Activated naive CD8-positive, alpha-beta T cell treated with anti-CD3 and anti-CD28 coated beads, Interleukin-2, amount 10 ng/mL, durations not matched to agents 7 days and 5 days (primary cell): ENCODE results near the gene DLX4. TPM values are rescaled to one million over a fixed set of nuclear protein-coding genes. Genes with fewer than 3 reads are reported as not detected.

Experiments used
- ATAC-seq: fragments of 150-1000 bp; cut with Tn5 transposase; one replicate; pipeline ENCODE4 v1.10.0; 2021; ENCODE audit warnings: low read depth, moderate library complexity
- POLR2A ChIA-PET: fragments of 350-600 bp; sonication (Branson Sonifier 250); formaldehyde crosslinking; loops from one replicate; lab custom pipeline; 2021; ENCODE audit warnings: antibody characterized with exemption; lab: Charles Lee
- DNase-seq: peaks from one replicate; pipeline ENCODE4 v3.0.0; 2021
- H3K27ac Mint-ChIP-seq: one replicate; pipeline ENCODE4 v1.8.0; 2022; ENCODE audit warnings: mild to moderate bottlenecking, mixed read lengths
- H3K27me3 Mint-ChIP-seq: one replicate; pipeline ENCODE4 v1.8.0; 2022; ENCODE audit warnings: mild to moderate bottlenecking, moderate library complexity, mixed read lengths
- H3K36me3 Mint-ChIP-seq: one replicate; pipeline ENCODE4 v1.8.0; 2021; ENCODE audit warnings: mild to moderate bottlenecking, mixed read lengths
- H3K4me1 Mint-ChIP-seq: one replicate; pipeline ENCODE4 v1.8.0; 2021; ENCODE audit warnings: mixed read lengths
- H3K4me3 Mint-ChIP-seq: one replicate; pipeline ENCODE4 v1.8.0; 2022; ENCODE audit warnings: mild to moderate bottlenecking, moderate library complexity, mixed read lengths
- H3K9me3 Mint-ChIP-seq: one replicate; pipeline ENCODE4 v1.8.0; 2021; ENCODE audit warnings: mixed read lengths
- total RNA-seq, 2 experiments: library from RNA; stranded (reverse); gene quantifications; one replicate each; pipeline ENCODE4 v1.2.3, GENCODE V29; 2021

DLX4 gene
- under 1 TPM; 0.60 to 0.69 TPM for total RNA-seq

GRCh38 chr17:49969134-49969759, at the start of gene DLX4:
Gene DLX4, plus strand, starts transcription at chr17:49969190. Its CDS starts 279 bp downstream, at chr17:49969469.
- Mint-ChIP-seq H3K4me1 (peaks cover 26% of the 10 kb centered on the region), H3K4me3 (peak within 1 kb of the TSS; percentile 85), H3K9me3 (no peaks in the 10 kb centered on the region), H3K27me3 (peaks cover 88% of the 10 kb centered on the region), H3K36me3 (no peaks in the 10 kb centered on the region), H3K27ac (peak within 1 kb of the TSS; percentile 63)
- POLR2A ChIA-PET: no interaction called here
- ATAC-seq (no peak), DNase-seq (no peak)

GRCh38 chr17:49920030-49920769, 48.8 kb upstream of the DLX4 start:
- ATAC-seq: no peak
- no peaks in the 10 kb centered on the region for H3K36me3 Mint-ChIP-seq

GRCh38 chr17:49922095-49922494, 46.9 kb upstream of the DLX4 start:
- Mint-ChIP-seq H3K4me3 (no peak overlapping the region), H3K4me1 (no peaks in the 10 kb centered on the region), H3K27me3 (peaks cover 15% of the 10 kb centered on the region), H3K27ac (peak overlapping the region; percentile 30), H3K36me3 (no peaks in the 10 kb centered on the region), H3K9me3 (no peaks in the 10 kb centered on the region)
- POLR2A ChIA-PET: no interaction called here
- ATAC-seq (no peak), DNase-seq (no peak)

More at GRCh38 chr17:49920030-49920769, 48.8 kb upstream of the DLX4 start:
- Mint-ChIP-seq H3K27me3 (peaks cover 19% of the 10 kb centered on the region), H3K4me3 (no peak overlapping the region), H3K27ac (no peak overlapping the region), H3K9me3 (no peaks in the 10 kb centered on the region), H3K4me1 (no peaks in the 10 kb centered on the region)
- no peak for DNase-seq
- POLR2A ChIA-PET: no interaction called here

- Mint-ChIP-seq H3K27me3 (peaks cover 8% of the 10 kb centered on the region), H3K36me3 (no peaks in the 10 kb centered on the region), H3K4me3 (no peak overlapping the region), H3K9me3 (no peaks in the 10 kb centered on the region), H3K4me1 (no peaks in the 10 kb centered on the region), H3K27ac (no peak overlapping the region)
- ATAC-seq: no peak
- POLR2A ChIA-PET: no interaction called here
- DNase-seq: no peak
Measured at GRCh38 chr17:49924116-49924515, 44.9 kb upstream of the DLX4 start.

GRCh38 chr17:49924589-49924988, 44.4 kb upstream of the DLX4 start:
- POLR2A ChIA-PET: no interaction called here
- Mint-ChIP-seq H3K9me3 (no peaks in the 10 kb centered on the region), H3K36me3 (no peaks in the 10 kb centered on the region), H3K27ac (no peak overlapping the region), H3K4me1 (no peaks in the 10 kb centered on the region), H3K27me3 (peaks cover 8% of the 10 kb centered on the region), H3K4me3 (no peak overlapping the region)
- ATAC-seq (no peak), DNase-seq (no peak)

GRCh38 chr17:49925921-49926320, 43.1 kb upstream of the DLX4 start:
- ATAC-seq: no peak
- no peaks in the 10 kb centered on the region for H3K4me1 Mint-ChIP-seq
- H3K27me3 Mint-ChIP-seq: peaks cover 13% of the 10 kb centered on the region
- POLR2A ChIA-PET: no interaction called here
- H3K27ac Mint-ChIP-seq: no peak overlapping the region
- H3K4me3 Mint-ChIP-seq: no peak overlapping the region
- H3K9me3 Mint-ChIP-seq: no peaks in the 10 kb centered on the region
- DNase-seq: no peak
- H3K36me3 Mint-ChIP-seq: no peaks in the 10 kb centered on the region

- H3K27me3 Mint-ChIP-seq: peaks cover 17% of the 10 kb centered on the region
- ATAC-seq: no peak
- no peak for DNase-seq
- no peaks in the 10 kb centered on the region for H3K9me3 Mint-ChIP-seq
- POLR2A ChIA-PET: no interaction called here
- no peaks in the 10 kb centered on the region for H3K4me1 Mint-ChIP-seq
- no peak overlapping the region for H3K4me3 Mint-ChIP-seq
- no peak overlapping the region for H3K27ac Mint-ChIP-seq
- H3K36me3 Mint-ChIP-seq: no peaks in the 10 kb centered on the region
Measured at GRCh38 chr17:49926886-49927285, 42.1 kb upstream of the DLX4 start.

- Mint-ChIP-seq H3K36me3 (no peaks in the 10 kb centered on the region), H3K27me3 (peaks cover 18% of the 10 kb centered on the region), H3K4me1 (no peaks in the 10 kb centered on the region), H3K4me3 (no peak overlapping the region), H3K27ac (no peak overlapping the region), H3K9me3 (no peaks in the 10 kb centered on the region)
- POLR2A ChIA-PET: no interaction called here
- ATAC-seq: no peak
- DNase-seq: no peak
Measured at GRCh38 chr17:49928126-49928800, 40.7 kb upstream of the DLX4 start.

- Mint-ChIP-seq H3K27me3 (peaks cover 20% of the 10 kb centered on the region), H3K4me1 (no peaks in the 10 kb centered on the region), H3K9me3 (no peaks in the 10 kb centered on the region), H3K27ac (no peak overlapping the region), H3K36me3 (no peaks in the 10 kb centered on the region), H3K4me3 (no peak overlapping the region)
- POLR2A ChIA-PET: no interaction called here
- no peak for ATAC-seq
- DNase-seq: no peak
Measured at GRCh38 chr17:49928837-49929475, 40.0 kb upstream of the DLX4 start.

- no peak overlapping the region for H3K4me3 Mint-ChIP-seq
- DNase-seq (no peak), ATAC-seq (no peak)
- H3K9me3 Mint-ChIP-seq: no peaks in the 10 kb centered on the region
- no peak overlapping the region for H3K27ac Mint-ChIP-seq
- peaks cover 24% of the 10 kb centered on the region for H3K27me3 Mint-ChIP-seq
- H3K36me3 Mint-ChIP-seq: no peaks in the 10 kb centered on the region
- POLR2A ChIA-PET: no interaction called here
- H3K4me1 Mint-ChIP-seq: no peaks in the 10 kb centered on the region
Measured at GRCh38 chr17:49930880-49931279, 38.1 kb upstream of the DLX4 start.

GRCh38 chr17:49931416-49932137, 37.4 kb upstream of the DLX4 start:
- Mint-ChIP-seq H3K4me3 (no peak overlapping the region), H3K4me1 (no peaks in the 10 kb centered on the region), H3K9me3 (no peaks in the 10 kb centered on the region), H3K27me3 (peaks cover 31% of the 10 kb centered on the region), H3K27ac (no peak overlapping the region), H3K36me3 (no peaks in the 10 kb centered on the region)
- POLR2A ChIA-PET: no interaction called here
- DNase-seq (no peak), ATAC-seq (no peak)

GRCh38 chr17:49932138-49932723, 36.8 kb upstream of the DLX4 start:
- no peak overlapping the region for H3K27ac Mint-ChIP-seq
- POLR2A ChIA-PET: no interaction called here
- no peaks in the 10 kb centered on the region for H3K9me3 Mint-ChIP-seq
- H3K36me3 Mint-ChIP-seq: no peaks in the 10 kb centered on the region
- ATAC-seq (no peak), DNase-seq (no peak)
- peaks cover 32% of the 10 kb centered on the region for H3K27me3 Mint-ChIP-seq
- no peaks in the 10 kb centered on the region for H3K4me1 Mint-ChIP-seq
- no peak overlapping the region for H3K4me3 Mint-ChIP-seq

- no peak for ATAC-seq
- H3K9me3 Mint-ChIP-seq: no peaks in the 10 kb centered on the region
- no peaks in the 10 kb centered on the region for H3K36me3 Mint-ChIP-seq
- no peaks in the 10 kb centered on the region for H3K4me1 Mint-ChIP-seq
- H3K4me3 Mint-ChIP-seq: no peak overlapping the region
- no peak for DNase-seq
- H3K27me3 Mint-ChIP-seq: peaks cover 34% of the 10 kb centered on the region
- POLR2A ChIA-PET: no interaction called here
- H3K27ac Mint-ChIP-seq: no peak overlapping the region
Measured at GRCh38 chr17:49932901-49933300, 36.1 kb upstream of the DLX4 start.
